ENCODE measurements around the gene ATP5ME. TPM values are rescaled to one million over a fixed set of nuclear protein-coding genes. Genes with fewer than 3 reads are reported as not detected.

Gene ATP5ME
- total and polyA plus RNA-seq, 2 donors (not counting 1 experiment from before 2014, with no cell fraction given) = 257 to 356 TPM

GRCh38 chr4:654503-654845 lies 19.6 kb downstream of the ATP5ME start:
- Histone ChIP-seq H3K36me3 (ENCODE audit: control insufficient read depth, insufficient read depth, low read length) (no peaks in the 10 kb centered on the region), H3K4me1 (ENCODE audit: control insufficient read depth, extremely low read depth, insufficient read depth, low read length) (no peaks in the 10 kb centered on the region), H3K27ac (ENCODE audit: insufficient read depth, low read length) (no peak overlapping the region), H3K27me3 (ENCODE audit: control insufficient read depth, insufficient read depth, low read length) (peaks cover 4% of the 10 kb centered on the region), H3K4me2 (ENCODE audit: extremely low read depth, insufficient read depth, low read length) (no peak overlapping the region), H3K4me3 (replicated peaks in 1 of 4; ENCODE audit: control extremely low read depth in 1 of 4, insufficient read depth in 1 of 4, low read depth in 3 of 4, low read length in 4 of 4) (no peak overlapping the region), H4K20me1 (ENCODE audit: control insufficient read depth, extremely low read depth, insufficient read depth, low read length) (no peaks in the 10 kb centered on the region), H3K9me3 (ENCODE audit: control insufficient read depth, insufficient read depth, low read depth, low read length) (no peaks in the 10 kb centered on the region), H2AFZ (ENCODE audit: low read length) (no peak overlapping the region), H3K9ac (ENCODE audit: insufficient read depth, low read length) (no peak overlapping the region), H3K79me2 (ENCODE audit: control insufficient read depth, insufficient read depth, low read length) (no peaks in the 10 kb centered on the region)
- no peak for DNase-seq (ENCODE audit: low read depth in 2 of 2)
- TF ChIP-seq CTCF (conservative IDR thresholded peaks at IDR 0.05 in 1 of 2, IDR thresholded peaks at IDR 0.05 in 1 of 2; ENCODE audit: low read depth in 1 of 2, low read length in 2 of 2) = no peak
- TF ChIP-seq EZH2 (IDR thresholded peaks at IDR 0.05; ENCODE audit: low read length, missing control alignments) = no peak

GRCh38 chr4:653831-654502 lies 20.1 kb downstream of the ATP5ME start:
- Histone ChIP-seq H2AFZ (ENCODE audit: low read length) (no peak overlapping the region), H3K27ac (ENCODE audit: insufficient read depth, low read length) (no peak overlapping the region), H3K27me3 (ENCODE audit: control insufficient read depth, insufficient read depth, low read length) (peaks cover 4% of the 10 kb centered on the region), H4K20me1 (ENCODE audit: control insufficient read depth, extremely low read depth, insufficient read depth, low read length) (no peaks in the 10 kb centered on the region), H3K9me3 (ENCODE audit: control insufficient read depth, insufficient read depth, low read depth, low read length) (no peaks in the 10 kb centered on the region), H3K36me3 (ENCODE audit: control insufficient read depth, insufficient read depth, low read length) (no peaks in the 10 kb centered on the region), H3K4me3 (replicated peaks in 1 of 4; ENCODE audit: control extremely low read depth in 1 of 4, insufficient read depth in 1 of 4, low read depth in 3 of 4, low read length in 4 of 4) (no peak overlapping the region), H3K4me1 (ENCODE audit: control insufficient read depth, extremely low read depth, insufficient read depth, low read length) (no peaks in the 10 kb centered on the region), H3K4me2 (ENCODE audit: extremely low read depth, insufficient read depth, low read length) (no peak overlapping the region), H3K9ac (ENCODE audit: insufficient read depth, low read length) (no peak overlapping the region), H3K79me2 (ENCODE audit: control insufficient read depth, insufficient read depth, low read length) (no peaks in the 10 kb centered on the region)
- no peak for DNase-seq (ENCODE audit: low read depth in 2 of 2)
- no peak for TF ChIP-seq EZH2 (IDR thresholded peaks at IDR 0.05; ENCODE audit: low read length, missing control alignments)
- no peak for TF ChIP-seq CTCF (conservative IDR thresholded peaks at IDR 0.05 in 1 of 2, IDR thresholded peaks at IDR 0.05 in 1 of 2; ENCODE audit: low read depth in 1 of 2, low read length in 2 of 2)

- Histone ChIP-seq H3K79me2 (ENCODE audit: control insufficient read depth, insufficient read depth, low read length) (no peaks in the 10 kb centered on the region), H3K9ac (ENCODE audit: insufficient read depth, low read length) (no peak overlapping the region), H3K4me2 (ENCODE audit: extremely low read depth, insufficient read depth, low read length) (no peak overlapping the region), H3K4me3 (replicated peaks in 1 of 4; ENCODE audit: control extremely low read depth in 1 of 4, insufficient read depth in 1 of 4, low read depth in 3 of 4, low read length in 4 of 4) (no peak overlapping the region), H3K36me3 (ENCODE audit: control insufficient read depth, insufficient read depth, low read length) (no peaks in the 10 kb centered on the region), H4K20me1 (ENCODE audit: control insufficient read depth, extremely low read depth, insufficient read depth, low read length) (no peaks in the 10 kb centered on the region), H3K27me3 (ENCODE audit: control insufficient read depth, insufficient read depth, low read length) (peaks cover 4% of the 10 kb centered on the region), H3K9me3 (ENCODE audit: control insufficient read depth, insufficient read depth, low read depth, low read length) (no peaks in the 10 kb centered on the region), H3K27ac (ENCODE audit: insufficient read depth, low read length) (no peak overlapping the region), H3K4me1 (ENCODE audit: control insufficient read depth, extremely low read depth, insufficient read depth, low read length) (no peaks in the 10 kb centered on the region), H2AFZ (ENCODE audit: low read length) (no peak overlapping the region)
- TF ChIP-seq EZH2 (IDR thresholded peaks at IDR 0.05; ENCODE audit: low read length, missing control alignments) (no peak), CTCF (conservative IDR thresholded peaks at IDR 0.05 in 1 of 2, IDR thresholded peaks at IDR 0.05 in 1 of 2; ENCODE audit: low read depth in 1 of 2, low read length in 2 of 2) (no peak)
- DNase-seq (ENCODE audit: low read depth in 2 of 2) = no peak
These were observed 20.8 kb downstream of the ATP5ME start for GRCh38 chr4:653080-653821.

Measured in fibroblast of lung (primary cell).